ENCODE data around the gene RAPGEF1.
A peak's percentile ranks its signal among the peaks of the same experiment; 100 is the strongest.

Gene RAPGEF1

GRCh38 chr9:131642496-131643083, 97.3 kb downstream of the RAPGEF1 start:
- DNase-seq (ENCODE audit: low spot score): no peak

DNA sequence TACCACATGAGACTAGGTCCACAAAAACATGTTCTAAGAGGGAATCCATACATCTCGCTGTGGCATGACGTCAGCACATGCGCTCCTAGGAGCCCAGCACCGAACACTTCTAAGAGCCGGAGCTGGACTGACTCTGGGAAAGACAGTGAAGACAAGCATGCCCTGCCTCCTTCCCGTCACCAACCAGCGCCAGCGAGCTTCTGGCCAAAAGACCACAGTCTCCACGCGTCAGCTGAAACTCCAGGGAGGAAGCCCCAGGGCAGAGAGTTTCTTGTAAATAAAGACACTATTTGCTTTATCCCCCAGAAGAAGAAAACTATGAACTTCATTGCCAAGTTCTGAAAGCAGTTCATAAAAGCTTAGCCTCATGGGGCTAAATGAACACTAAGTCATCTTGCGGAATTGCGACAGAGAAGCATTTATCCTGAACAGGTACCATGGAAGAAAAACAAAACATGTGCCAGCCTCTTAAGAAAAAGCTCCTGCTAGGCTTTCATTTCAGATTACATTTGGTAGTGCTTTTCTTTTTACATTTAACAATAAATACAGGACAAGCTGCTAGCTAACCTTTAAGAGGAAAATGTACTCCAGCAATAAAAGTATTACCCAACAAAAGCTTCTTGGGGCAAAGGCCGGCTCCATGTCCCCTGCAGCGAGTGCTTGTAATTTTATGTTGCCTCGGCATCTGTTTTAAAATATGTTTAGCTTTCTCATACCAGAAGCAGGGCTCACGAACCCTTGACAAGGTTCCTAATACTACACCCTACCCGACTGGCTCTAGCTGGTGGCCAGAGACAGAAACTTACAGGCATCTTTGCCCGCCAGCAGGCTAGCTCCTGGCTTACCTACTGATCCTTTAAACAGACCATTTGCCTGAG, 98.0 kb downstream of the RAPGEF1 start:
- no peak for DNase-seq (ENCODE audit: low spot score)

DNA sequence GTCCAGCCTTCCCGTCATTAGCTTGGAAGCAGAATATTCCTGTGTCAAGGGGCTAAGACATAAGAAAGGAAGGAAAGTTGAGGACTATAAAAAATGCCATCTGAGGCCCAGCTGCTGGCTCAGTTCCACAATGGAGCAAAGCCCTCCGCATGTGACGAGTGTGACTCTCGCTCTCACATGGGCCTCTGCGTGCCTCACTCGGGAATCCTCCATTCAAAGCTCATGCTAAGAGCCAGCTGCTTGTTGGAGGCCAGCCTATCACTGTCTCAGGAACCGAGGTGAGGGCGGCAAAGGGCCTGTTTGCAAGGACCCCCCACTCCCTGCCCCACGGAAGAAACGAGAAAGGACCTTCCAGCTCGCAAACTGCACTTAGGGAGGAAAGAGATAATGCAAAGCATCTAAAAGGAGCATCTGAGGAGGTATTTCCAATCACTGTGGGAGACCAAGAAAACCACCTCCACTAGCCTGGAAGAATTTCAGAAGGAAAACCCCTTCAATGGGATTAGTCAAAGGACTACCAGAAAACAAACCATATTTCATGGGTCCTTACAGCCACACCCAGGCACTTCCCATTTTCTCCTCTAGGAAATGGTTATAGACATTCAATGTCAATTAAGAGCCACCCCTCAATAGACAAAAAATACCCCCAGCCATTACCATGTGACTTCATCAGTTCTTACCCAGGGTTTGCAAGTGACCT, 99.3 kb downstream of the RAPGEF1 start:
- DNase-seq (ENCODE audit: low spot score): peak; percentile 81

DNA sequence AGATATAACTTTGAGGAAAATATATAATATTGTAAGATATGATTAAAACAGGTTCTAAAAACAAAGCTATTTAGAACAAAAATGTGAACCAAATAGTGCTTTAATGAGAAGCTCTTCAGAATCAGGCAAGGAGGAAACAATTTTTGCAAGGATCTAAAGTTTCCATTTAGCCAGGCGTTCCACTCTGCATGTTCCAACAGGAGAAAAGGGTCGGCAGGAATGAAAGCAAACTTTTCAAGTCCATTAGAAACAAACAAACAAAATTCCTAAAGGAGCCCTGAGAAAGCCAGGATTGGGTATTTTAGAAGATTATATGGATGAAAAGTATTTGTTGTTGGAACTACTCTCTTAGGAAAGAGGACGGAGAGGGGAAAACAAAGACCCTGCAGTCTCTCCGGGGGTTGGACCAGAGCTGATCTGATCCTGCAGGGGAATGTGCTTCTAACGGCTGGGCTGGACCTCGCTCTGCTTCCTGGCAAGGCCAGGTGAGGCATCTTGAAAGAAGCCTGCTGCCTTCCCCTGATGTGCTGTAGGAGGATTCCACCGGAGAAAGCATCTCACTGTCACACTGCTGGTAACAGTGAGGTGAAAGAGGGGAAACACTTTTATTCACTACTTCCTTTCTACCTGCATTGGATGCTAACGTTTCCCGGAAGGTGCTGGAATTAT, 100.0 kb downstream of the RAPGEF1 start:
- no peak for DNase-seq (ENCODE audit: low spot score)

DNA sequence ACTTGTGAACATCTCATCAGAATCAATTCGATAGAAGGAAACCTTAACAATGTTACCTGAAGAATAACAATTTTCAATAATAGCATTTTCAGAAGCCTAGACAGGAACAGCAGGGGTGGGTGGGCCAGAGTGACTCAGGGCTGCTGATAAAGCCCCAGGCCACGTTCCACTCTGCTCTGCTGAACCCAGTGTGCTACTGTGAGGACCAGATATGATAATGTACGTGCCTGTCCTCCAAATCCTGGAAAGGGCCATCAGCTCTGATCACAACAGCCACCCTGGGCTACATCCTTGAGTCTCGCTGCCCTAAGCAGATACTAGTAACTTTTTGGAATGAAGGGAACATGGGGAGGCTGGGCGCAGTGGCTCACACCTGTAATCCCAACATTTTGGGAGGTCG, 103.3 kb downstream of the RAPGEF1 start:
- no peak for DNase-seq (ENCODE audit: low spot score)

GRCh38 chr9:131635892-131636291, 104.0 kb downstream of the RAPGEF1 start:
- no peak for DNase-seq (ENCODE audit: low spot score)

- DNase-seq (ENCODE audit: low spot score): peak; percentile 95
Measured at GRCh38 chr9:131635285-131635684, 104.6 kb downstream of the RAPGEF1 start.

GRCh38 chr9:131633491-131634031, 106.3 kb downstream of the RAPGEF1 start:
- peak; percentile 56 for DNase-seq (ENCODE audit: low spot score)

GRCh38 chr9:131631306-131631705, 108.6 kb downstream of the RAPGEF1 start:
- DNase-seq (ENCODE audit: low spot score): no peak

GRCh38 chr9:131630205-131630831, 109.6 kb downstream of the RAPGEF1 start:
- no peak for DNase-seq (ENCODE audit: low spot score)

GRCh38 chr9:131629825-131630204, 110.1 kb downstream of the RAPGEF1 start:
- no peak for DNase-seq (ENCODE audit: low spot score)

GRCh38 chr9:131629226-131629500, 110.7 kb downstream of the RAPGEF1 start:
- no peak for DNase-seq (ENCODE audit: low spot score)

DNA sequence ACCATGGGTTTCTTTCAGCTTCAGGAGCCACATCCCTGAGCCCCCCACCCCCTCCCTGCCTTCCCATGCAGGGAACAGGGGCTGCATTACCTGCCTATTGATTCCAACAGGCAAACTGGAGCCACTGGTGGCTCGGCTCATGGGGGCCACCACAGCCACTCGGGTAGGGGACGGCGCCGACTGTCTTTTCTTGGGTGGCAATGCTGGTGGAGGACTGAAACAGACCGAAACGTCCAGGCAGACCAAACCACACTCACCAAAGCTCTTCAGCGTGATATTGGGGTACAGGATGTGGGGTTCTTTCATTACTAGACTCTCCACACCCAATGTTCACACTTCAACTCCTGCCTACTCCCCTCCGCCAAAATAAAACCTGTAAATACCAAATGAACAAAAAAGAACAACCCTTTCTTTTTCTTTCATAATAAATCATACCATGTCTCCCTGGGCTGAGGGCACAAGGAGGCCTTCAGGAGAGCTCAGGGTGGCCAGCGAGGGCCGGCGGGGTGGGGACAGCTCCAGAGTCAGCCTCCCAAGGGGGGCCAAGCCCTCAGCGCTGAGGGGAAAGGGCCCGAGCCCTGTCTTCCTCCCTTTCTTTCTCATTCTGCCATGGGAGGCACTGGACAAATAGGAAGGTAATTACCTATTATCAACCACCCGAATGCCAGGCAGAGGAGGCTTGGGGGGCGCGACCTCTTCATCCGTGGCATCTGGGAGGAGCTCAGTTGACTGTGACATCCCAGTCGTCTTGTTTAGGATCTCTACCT, 111.2 kb downstream of the RAPGEF1 start:
- no peak for DNase-seq (ENCODE audit: low spot score)

GRCh38 chr9:131627648-131628458, 112.0 kb downstream of the RAPGEF1 start:
- DNase-seq (ENCODE audit: low spot score): peak; percentile 35

DNA sequence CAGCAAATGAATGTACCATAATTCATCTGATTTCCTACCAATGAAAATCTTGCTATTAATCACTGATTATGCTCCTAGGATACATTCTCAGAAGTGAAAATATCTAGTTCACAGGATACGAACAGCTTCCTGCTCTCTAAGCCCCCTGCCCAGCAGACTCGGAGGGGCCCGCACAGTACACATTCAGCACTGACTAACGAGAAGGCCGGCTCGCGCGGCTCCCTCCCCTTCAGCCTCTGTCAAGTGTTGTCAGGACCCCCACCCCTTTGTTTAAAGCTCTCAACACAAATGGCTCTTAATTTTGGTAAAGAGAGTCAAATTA, 112.6 kb downstream of the RAPGEF1 start:
- no peak for DNase-seq (ENCODE audit: low spot score)

DNA sequence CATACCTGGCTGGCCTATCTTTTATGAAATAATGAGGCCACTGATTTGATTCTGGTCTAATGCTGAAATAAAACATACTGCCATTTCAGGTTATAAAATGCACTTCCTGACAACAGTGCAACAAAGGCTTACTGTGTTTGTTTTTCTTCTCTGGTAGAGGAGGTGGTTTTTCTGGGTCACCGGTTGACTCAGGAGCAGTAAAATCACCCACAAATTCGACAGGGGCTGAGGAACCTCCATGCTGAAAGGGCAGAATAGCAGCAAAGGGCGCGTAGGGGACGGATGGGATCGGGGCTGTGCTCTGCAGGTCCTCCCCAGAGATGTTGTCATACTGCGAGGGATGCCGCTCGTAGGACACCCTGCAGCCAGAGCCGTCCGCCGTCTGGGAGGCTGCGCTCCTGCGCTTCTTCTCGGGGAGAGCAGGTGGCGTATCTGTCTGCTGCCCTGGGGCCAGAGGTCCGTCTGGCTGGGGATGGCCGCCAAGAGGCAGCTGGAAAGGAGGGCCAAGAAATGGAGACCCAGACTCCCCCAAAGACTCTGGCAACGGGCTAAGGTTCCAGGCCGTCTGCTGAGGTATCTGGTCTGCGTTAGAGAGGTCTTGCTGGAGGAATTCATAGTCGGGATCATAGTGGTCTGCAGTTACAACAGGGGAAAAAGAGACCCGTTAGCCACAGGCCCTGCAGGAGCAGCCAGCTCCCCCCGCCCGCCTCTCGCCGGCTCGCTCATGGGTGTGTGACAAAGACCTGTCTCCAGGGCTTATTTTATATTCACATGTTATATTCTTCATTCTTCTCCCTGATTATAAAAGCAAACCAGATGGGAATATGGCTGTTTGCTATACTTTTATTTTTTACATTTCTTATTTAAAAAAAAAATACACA, 113.8 kb downstream of the RAPGEF1 start:
- no peak for DNase-seq (ENCODE audit: low spot score)

DNA sequence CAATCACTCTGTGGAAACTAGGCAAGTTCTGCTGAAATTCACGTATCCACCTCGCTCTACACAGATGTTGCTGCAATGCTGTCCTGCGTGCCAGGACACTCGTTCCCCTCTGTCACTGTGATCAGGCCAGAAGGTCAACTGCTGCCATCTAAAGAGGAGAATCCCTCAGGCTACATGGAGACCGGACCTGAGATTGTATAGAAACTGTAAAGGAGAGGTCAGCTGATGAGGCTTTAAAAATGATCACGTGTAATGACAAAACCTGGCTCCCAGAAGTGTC, 114.4 kb downstream of the RAPGEF1 start:
- DNase-seq (ENCODE audit: low spot score): no peak

DNA sequence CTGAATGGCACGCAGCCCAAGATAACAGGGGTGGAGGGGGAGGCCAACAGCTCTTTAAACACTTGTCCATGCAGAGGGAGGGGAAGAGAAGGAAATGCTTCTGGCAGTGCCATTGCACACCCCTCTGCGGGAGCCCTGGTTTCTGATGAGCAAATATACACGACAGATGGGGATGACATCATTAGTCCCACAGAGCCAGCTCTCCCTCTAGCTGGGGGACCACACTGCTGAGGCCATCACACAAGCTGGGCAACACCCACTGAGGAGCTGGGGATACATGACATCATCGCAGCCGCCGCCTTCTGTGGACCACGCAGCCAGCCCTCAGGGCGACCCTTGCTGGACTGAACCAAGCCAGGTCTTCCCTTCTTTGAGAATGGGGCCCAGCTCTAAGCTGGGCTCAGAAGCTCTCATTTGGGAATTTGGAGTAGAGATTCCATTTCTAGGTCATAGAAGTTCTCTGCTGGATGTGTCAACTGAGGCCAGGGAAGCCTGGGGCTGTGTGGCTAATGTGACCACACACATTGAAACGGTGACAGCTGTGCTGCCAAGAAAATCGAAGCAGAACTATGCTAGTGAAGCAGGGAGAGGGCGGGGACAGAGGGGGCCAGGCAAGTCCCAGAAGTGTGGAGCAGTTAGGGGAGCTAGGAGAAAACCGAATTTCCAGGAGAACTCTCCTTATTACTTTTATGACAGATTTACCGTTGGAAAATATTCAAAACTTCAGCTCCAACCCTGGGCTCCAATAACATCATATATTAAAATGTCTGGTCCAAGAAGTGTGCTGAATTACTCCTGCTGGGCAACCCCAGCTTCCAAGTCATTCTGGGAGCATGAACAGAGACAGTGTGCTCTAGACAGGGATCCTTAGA, 115.0 kb downstream of the RAPGEF1 start:
- DNase-seq (ENCODE audit: low spot score): peak; percentile 53
